AG10803 (cell line): Measurements from ENCODE around the gene BABAM1.

ENCODE experiments used
- DNase-seq: peaks from one replicate; pipeline ENCODE4 v3.0.0; 2010; ENCODE audit warnings: low read depth
- H3K4me3 ChIP-seq: 2 replicates; pipeline ENCODE4 v1.5.1; 2011; ENCODE audit warnings: mild to moderate bottlenecking, low read length, control low read depth
- CTCF ChIP-seq: conservative IDR thresholded peaks from 2 replicates; pipeline ENCODE4 v1.5.1; 2011; ENCODE audit warnings: mild to moderate bottlenecking, low read length, control low read depth, inconsistent platforms

The BABAM1 gene

GRCh38 chr19:17244618-17245534 lies 22.4 kb upstream of the BABAM1 start:
- H3K4me3 ChIP-seq: peak overlapping the region; percentile 89
- no peak for TF ChIP-seq CTCF
- DNase-seq: no peak

GRCh38 chr19:17245535-17245984 lies 21.7 kb upstream of the BABAM1 start, which contains the start of gene NR2F6:
NR2F6 (minus strand) TSS chr19:17245919; CDS start chr19:17245220, 699 bp downstream.
- no peak for TF ChIP-seq CTCF
- DNase-seq: no peak
- peak within 1 kb of the TSS; percentile 89 for H3K4me3 ChIP-seq

- TF ChIP-seq CTCF: no peak
- H3K4me3 ChIP-seq: peak overlapping the region; percentile 60
- DNase-seq: peak; percentile 57
Observed at GRCh38 chr19:17246681-17247425, 20.4 kb upstream of the BABAM1 start.

GRCh38 chr19:17248011-17248776 lies 19.0 kb upstream of the BABAM1 start:
- DNase-seq: no peak
- no peak overlapping the region for H3K4me3 ChIP-seq
- TF ChIP-seq CTCF: no peak

GRCh38 chr19:17249887-17250548 lies 17.2 kb upstream of the BABAM1 start:
- H3K4me3 ChIP-seq: no peak overlapping the region
- no peak for TF ChIP-seq CTCF
- no peak for DNase-seq

GRCh38 chr19:17254636-17255035 lies 12.6 kb upstream of the BABAM1 start:
- no peak overlapping the region for H3K4me3 ChIP-seq
- DNase-seq: no peak
- no peak for TF ChIP-seq CTCF
